ENCODE results near the gene TLCD2. TPM values are rescaled to one million over a fixed set of nuclear protein-coding genes. Genes with fewer than 3 reads are reported as not detected.
A peak's percentile ranks its signal among the peaks of the same experiment; 100 is the strongest.
"Not testable (repeated sequence)": the region's sequence is repeated elsewhere in the genome, so short reads cannot be mapped to it uniquely, and the experiment has no call there.

Gene TLCD2
- total RNA-seq, 1 experiment from 2014 or later = 6.7 TPM

DNA sequence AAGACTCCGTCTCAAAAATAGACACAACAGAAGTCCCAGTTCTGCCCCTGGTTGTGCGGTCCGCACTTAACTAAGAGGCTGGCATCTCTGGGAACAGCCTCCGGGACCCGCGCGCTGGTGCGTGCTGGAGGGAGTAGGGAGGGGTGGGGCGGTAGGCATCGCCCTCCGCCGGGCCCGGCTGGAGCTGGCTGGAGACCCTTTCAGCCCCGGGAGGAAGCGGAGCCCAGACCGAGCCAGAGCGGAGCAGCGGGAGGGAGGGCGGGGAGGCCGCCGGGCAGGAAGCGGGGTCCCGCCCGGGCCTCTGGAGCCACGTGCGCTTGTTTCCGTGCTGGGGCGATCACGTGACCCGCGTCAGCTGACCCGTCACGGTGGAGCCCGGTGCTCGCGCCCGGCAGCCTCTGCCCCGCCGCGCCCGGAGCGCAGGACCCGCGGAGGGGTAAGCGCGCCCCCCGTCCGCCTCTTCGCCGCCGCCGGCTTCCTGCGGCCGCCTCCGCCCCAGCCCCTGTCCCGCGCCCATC lies 14.2 kb upstream of the TLCD2 start, which contains the start of gene WDR81:
TSS of gene WDR81 (plus strand) at position 354 of the 518 bp plus-strand sequence. CDS start 256 bp downstream, outside the sequence.
- BruUV-seq (replicated peaks) = no TSS peak
- Histone ChIP-seq H2AFZ (peak within 1 kb of the TSS; percentile 90), H3K4me3 (peak within 1 kb of the TSS; percentile 93), H4K20me1 (ENCODE audit: insufficient read depth) (no peaks in the 10 kb centered on the region; the same call in 1 of the 2 replicates), H3K27me3 (ENCODE audit: insufficient read depth, low read depth) (no peaks in the 10 kb centered on the region), H3K9me3 (ENCODE audit: insufficient read depth, low read depth) (no peaks in the 10 kb centered on the region), H3K4me1 (replicated peaks; ENCODE audit: insufficient read depth) (peaks cover 5% of the 10 kb centered on the region; the same call in 1 of the 2 replicates), H3K79me2 (ENCODE audit: low read depth) (peaks cover 7% of the 10 kb centered on the region; the same call in 1 of the 2 replicates), H3K27ac (0 out of 2 replicates have a peak within 1 kb of the TSS, but pooled peaks have one; percentile 38), H3K4me2 (peak within 1 kb of the TSS; percentile 98), H3K9me2 (ENCODE audit: insufficient read depth) (no peaks in the 10 kb centered on the region), H3F3A (ENCODE audit: insufficient read depth, low read depth) (peaks cover 11% of the 10 kb centered on the region; the same call in 1 of the 2 replicates), H3K36me3 (ENCODE audit: low read depth) (no peaks in the 10 kb centered on the region)
- intact Hi-C loops (cut with micrococcal nuclease; ENCODE audit: unreplicated experiment) = no loop called here
- ChIA-PET CTCF (no interaction called here), POLR2A (ENCODE audit: unreplicated experiment) (interaction anchor here (0.5 to 0.6 kb wide), 3 partner anchors 7 to 48 kb away, joined by 3 to 14 read pairs (median 3); no protein-coding TSS in a partner anchor)
- DNase-seq = peak; percentile 53 to 85
- TF ChIP-seq EZH2 (IDR thresholded peaks at IDR 0.05; ENCODE audit: low read depth) = no peak
- TF ChIP-seq, protein P1, sequence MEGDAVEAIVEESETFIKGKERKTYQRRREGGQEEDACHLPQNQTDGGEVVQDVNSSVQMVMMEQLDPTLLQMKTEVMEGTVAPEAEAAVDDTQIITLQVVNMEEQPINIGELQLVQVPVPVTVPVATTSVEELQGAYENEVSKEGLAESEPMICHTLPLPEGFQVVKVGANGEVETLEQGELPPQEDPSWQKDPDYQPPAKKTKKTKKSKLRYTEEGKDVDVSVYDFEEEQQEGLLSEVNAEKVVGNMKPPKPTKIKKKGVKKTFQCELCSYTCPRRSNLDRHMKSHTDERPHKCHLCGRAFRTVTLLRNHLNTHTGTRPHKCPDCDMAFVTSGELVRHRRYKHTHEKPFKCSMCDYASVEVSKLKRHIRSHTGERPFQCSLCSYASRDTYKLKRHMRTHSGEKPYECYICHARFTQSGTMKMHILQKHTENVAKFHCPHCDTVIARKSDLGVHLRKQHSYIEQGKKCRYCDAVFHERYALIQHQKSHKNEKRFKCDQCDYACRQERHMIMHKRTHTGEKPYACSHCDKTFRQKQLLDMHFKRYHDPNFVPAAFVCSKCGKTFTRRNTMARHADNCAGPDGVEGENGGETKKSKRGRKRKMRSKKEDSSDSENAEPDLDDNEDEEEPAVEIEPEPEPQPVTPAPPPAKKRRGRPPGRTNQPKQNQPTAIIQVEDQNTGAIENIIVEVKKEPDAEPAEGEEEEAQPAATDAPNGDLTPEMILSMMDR (conservative IDR thresholded peaks at IDR 0.05) = no peak

DNA sequence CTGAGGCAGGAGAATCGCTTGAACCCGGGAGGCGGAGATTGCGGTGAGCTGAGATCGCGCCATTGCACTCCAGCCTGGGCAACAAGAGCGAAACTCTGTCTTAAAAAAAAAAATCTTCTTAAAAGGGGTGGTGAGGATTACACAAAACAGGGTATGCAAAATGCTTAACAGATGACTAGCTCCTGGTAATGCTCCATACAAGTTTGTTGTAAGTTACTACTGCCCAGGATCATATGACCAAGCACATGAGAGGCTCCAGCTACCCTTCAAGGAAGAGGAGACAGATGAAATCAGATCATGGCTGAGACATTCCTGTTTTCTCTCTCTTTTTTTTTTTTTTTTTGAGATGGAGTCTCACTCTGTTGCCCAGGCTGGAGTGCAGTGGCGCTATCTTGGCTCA lies 11.8 kb upstream of the TLCD2 start:
- H3K27me3 ChIP-seq (ENCODE audit: insufficient read depth, low read depth); H3K4me2 ChIP-seq; H4K20me1 ChIP-seq (ENCODE audit: insufficient read depth); H3K4me3 ChIP-seq; intact Hi-C loops (cut with micrococcal nuclease; ENCODE audit: unreplicated experiment); BruUV-seq (replicated peaks); H3K9me2 ChIP-seq (ENCODE audit: insufficient read depth); H2AFZ ChIP-seq; DNase-seq; H3K27ac ChIP-seq; H3K36me3 ChIP-seq (ENCODE audit: low read depth); H3K9me3 ChIP-seq (ENCODE audit: insufficient read depth, low read depth); H3K79me2 ChIP-seq (ENCODE audit: low read depth): not testable (repeated sequence)
- H3K4me1 ChIP-seq (replicated peaks; ENCODE audit: insufficient read depth) = peaks cover 16% of the 10 kb centered on the region
- ChIA-PET CTCF (interaction anchor here (0.7 to 1.3 kb wide), 4 partner anchors 66 to 117 kb away, joined by 3 to 6 read pairs (median 4); no protein-coding TSS in a partner anchor), POLR2A (ENCODE audit: unreplicated experiment) (interaction anchor here (0.6 kb wide), 1 partner anchor 107 kb away, joined by 9 read pairs; no protein-coding TSS in a partner anchor)
- H3F3A ChIP-seq (ENCODE audit: insufficient read depth, low read depth) = peaks cover 24% of the 10 kb centered on the region; the same call in 1 of the 2 replicates

DNA sequence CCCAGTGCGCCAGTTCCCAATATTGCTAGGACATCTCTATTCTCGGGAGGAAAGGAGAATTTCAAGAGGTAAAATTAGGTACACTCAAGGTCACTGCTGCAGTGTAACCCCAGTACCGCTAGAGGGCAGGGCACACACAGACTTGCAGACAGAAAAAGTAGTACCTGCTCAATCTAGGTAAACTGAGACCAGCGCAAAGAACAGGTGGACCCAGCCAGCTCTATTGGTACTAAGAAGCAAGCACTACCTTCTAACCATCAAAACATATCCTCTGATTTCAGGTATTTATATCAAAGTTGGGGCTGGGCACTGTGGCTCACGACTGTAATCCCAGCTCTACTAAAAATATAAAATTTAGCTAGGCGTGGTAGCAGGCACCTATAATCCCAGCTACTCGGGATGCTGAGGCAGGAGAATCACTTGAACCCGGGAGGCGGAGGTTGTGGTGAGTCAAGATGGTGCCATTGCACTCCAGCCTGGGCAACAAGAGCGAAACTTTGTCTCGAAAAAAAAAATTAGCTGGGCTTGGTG lies 10.7 kb upstream of the TLCD2 start:
- Histone ChIP-seq H3K4me1 (replicated peaks; ENCODE audit: insufficient read depth) (peaks cover 16% of the 10 kb centered on the region), H3K36me3 (ENCODE audit: low read depth) (no peaks in the 10 kb centered on the region), H4K20me1 (ENCODE audit: insufficient read depth) (no peaks in the 10 kb centered on the region), H3K79me2 (ENCODE audit: low read depth) (peaks cover 7% of the 10 kb centered on the region; the same call in 1 of the 2 replicates), H3K9me3 (ENCODE audit: insufficient read depth, low read depth) (no peaks in the 10 kb centered on the region), H3K27ac (no peak overlapping the region), H3K9me2 (ENCODE audit: insufficient read depth) (no peaks in the 10 kb centered on the region), H2AFZ (no peak overlapping the region), H3F3A (ENCODE audit: insufficient read depth, low read depth) (peaks cover 28% of the 10 kb centered on the region; the same call in 1 of the 2 replicates), H3K4me2 (no peak overlapping the region), H3K27me3 (ENCODE audit: insufficient read depth, low read depth) (no peaks in the 10 kb centered on the region), H3K4me3 (no peak overlapping the region)
- TF ChIP-seq, protein P1 (conservative IDR thresholded peaks at IDR 0.05) = peak; percentile 99
- TF ChIP-seq EZH2 (IDR thresholded peaks at IDR 0.05; ENCODE audit: low read depth) = no peak
- ChIA-PET CTCF (interaction anchor here (0.8 to 1.3 kb wide), 6 partner anchors 33 to 188 kb away, joined by 3 to 11 read pairs (median 6); no protein-coding TSS in a partner anchor), POLR2A (ENCODE audit: unreplicated experiment) (interaction anchor here (0.6 kb wide), 2 partner anchors 72 to 189 kb away, joined by 7 to 9 read pairs; no protein-coding TSS in a partner anchor)
- BruUV-seq (replicated peaks) = no TSS peak
- intact Hi-C loops (cut with micrococcal nuclease; ENCODE audit: unreplicated experiment) = loop anchor here (1.0 kb wide), 1 partner anchor 63 kb away; no protein-coding TSS in a partner anchor
- DNase-seq = peak in 1 of 2 experiments; percentile 59

Data from PC-9 (cell line).